Pulmonary artery endothelial cell (primary cell): ENCODE results near the gene HSD17B4. TPM values are rescaled to one million over a fixed set of nuclear protein-coding genes. Genes with fewer than 3 reads are reported as not detected.
"Not testable (repeated sequence)": the region's sequence is repeated elsewhere in the genome, so short reads cannot be mapped to it uniquely, and the experiment has no call there.

ENCODE experiments used
- DNase-seq: peaks from one replicate; pipeline ENCODE4 v3.0.0-alpha.2; 2011; ENCODE audit warnings: low read depth, low spot score
- total RNA-seq: library from RNA; depleted of rRNA; stranded (reverse); fragments of >200 nt; gene quantifications from 2 replicates; pipeline ENCODE4 v1.2.3, GENCODE V29; 2014

HSD17B4 gene
- total RNA-seq, 1 donor from 2014 or later: 133 TPM

- no peak for DNase-seq
These were observed 26.5 kb downstream of the HSD17B4 start for GRCh38 chr5:119478781-119479180.

GRCh38 chr5:119480629-119481028 is 28.3 kb downstream of the HSD17B4 start:
- not testable (repeated sequence) for DNase-seq

GRCh38 chr5:119483155-119483554 is 30.9 kb downstream of the HSD17B4 start:
- no peak for DNase-seq

- DNase-seq: no peak
These were observed 32.6 kb downstream of the HSD17B4 start for GRCh38 chr5:119484884-119485283.

GRCh38 chr5:119501671-119502179 is 49.4 kb downstream of the HSD17B4 start:
- no peak for DNase-seq

GRCh38 chr5:119503939-119504338 is 51.6 kb downstream of the HSD17B4 start:
- DNase-seq: not testable (repeated sequence)

GRCh38 chr5:119512277-119512676 is 60.0 kb downstream of the HSD17B4 start:
- DNase-seq: no peak

GRCh38 chr5:119515192-119515591 is 62.9 kb downstream of the HSD17B4 start:
- no peak for DNase-seq

GRCh38 chr5:119517115-119517514 is 64.8 kb downstream of the HSD17B4 start:
- not testable (repeated sequence) for DNase-seq

- DNase-seq: no peak
These were observed 68.9 kb downstream of the HSD17B4 start for GRCh38 chr5:119521232-119521631.

GRCh38 chr5:119522841-119523240 is 70.5 kb downstream of the HSD17B4 start:
- DNase-seq: no peak

GRCh38 chr5:119524485-119524884 is 72.2 kb downstream of the HSD17B4 start:
- DNase-seq: no peak

GRCh38 chr5:119527351-119527750 is 75.1 kb downstream of the HSD17B4 start:
- DNase-seq: no peak

- no peak for DNase-seq
These were observed 77.5 kb downstream of the HSD17B4 start for GRCh38 chr5:119529811-119530210.

- DNase-seq: no peak
These were observed 80.3 kb downstream of the HSD17B4 start for GRCh38 chr5:119532637-119533036.

GRCh38 chr5:119537704-119538103 is 85.4 kb downstream of the HSD17B4 start:
- DNase-seq: peak; percentile 40

- no peak for DNase-seq
These were observed 89.4 kb downstream of the HSD17B4 start for GRCh38 chr5:119541716-119542115.

- DNase-seq: no peak
These were observed 99.5 kb downstream of the HSD17B4 start for GRCh38 chr5:119551819-119552218.

- DNase-seq: no peak
These were observed 102.3 kb downstream of the HSD17B4 start for GRCh38 chr5:119554597-119554996.

- DNase-seq: no peak
These were observed 118.6 kb downstream of the HSD17B4 start for GRCh38 chr5:119570910-119571309.

GRCh38 chr5:119578937-119579336 is 126.6 kb downstream of the HSD17B4 start:
- no peak for DNase-seq

- no peak for DNase-seq
These were observed 130.7 kb downstream of the HSD17B4 start for GRCh38 chr5:119582987-119583386.

- no peak for DNase-seq
These were observed 131.4 kb downstream of the HSD17B4 start for GRCh38 chr5:119583684-119584083.
